HG03342 (cell line): ENCODE measurements around the gene SPI1.
"Not testable (repeated sequence)": the region's sequence is repeated elsewhere in the genome, so short reads cannot be mapped to it uniquely, and the experiment has no call there.

Experiments
- ATAC-seq: cut with Tn5 transposase; IDR thresholded peaks from one replicate; pipeline ENCODE4 v1.9.1; 2021; ENCODE audit warnings: mild to moderate bottlenecking, moderate library complexity; ENCODE audit not compliant: unreplicated experiment

SPI1 gene

DNA sequence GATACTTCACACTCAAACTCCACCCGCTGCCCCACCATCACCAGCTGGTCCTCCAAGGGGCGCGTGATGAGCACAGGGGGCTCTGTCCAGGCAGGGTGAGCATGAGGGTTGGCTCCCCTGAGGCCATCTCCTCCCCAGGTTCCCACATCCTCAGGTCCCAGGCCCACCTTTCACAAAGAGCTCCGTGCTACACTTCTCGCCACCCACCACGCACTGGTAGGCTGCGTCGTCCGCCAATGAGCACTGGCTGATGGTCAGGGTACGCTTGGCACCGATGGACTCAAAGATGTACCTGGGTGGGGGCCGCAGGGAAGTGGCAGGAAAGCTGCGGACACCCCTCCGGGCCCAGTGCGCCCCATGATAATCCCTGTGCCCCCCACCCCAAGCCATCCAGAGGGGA, 35.5 kb downstream of the SPI1 start:
- ATAC-seq: no peak

DNA sequence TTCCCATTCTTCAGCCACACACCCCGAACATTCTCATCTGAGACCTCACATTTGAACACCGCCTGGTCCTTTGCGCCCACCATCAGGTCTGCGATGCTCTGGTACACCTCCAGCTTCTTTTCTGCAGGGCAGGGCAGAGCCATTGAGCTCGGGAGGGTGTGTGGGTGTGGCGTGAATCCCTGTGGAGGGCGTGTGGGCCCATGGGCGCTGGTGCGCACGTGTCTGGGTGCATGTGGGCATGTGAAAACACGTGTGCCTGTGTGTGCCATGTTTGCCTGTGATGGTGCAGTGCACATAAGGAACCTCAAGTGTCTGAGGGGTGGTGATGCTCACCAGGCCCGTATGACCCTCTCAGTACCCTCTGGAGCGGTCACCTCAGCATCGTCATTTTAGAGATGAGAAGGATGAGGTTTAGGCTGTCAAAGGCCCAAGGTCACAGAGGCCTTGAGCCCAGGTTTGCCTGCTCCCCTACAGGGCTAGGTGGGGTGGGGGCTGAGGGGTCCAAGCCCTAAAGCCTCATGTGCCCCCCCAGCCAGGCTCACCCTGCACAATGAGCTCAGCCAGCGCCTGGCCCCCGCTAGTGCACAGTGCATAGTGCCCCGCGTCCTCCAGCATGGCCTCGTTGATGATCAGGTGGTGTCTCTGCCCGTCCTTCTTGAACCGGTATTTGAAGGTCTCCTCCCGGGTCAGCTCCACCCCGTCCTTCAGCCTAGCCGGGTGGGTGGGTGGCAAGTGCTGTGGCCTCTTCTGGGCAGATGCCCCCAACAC, 36.1 kb downstream of the SPI1 start:
- ATAC-seq: no peak

DNA sequence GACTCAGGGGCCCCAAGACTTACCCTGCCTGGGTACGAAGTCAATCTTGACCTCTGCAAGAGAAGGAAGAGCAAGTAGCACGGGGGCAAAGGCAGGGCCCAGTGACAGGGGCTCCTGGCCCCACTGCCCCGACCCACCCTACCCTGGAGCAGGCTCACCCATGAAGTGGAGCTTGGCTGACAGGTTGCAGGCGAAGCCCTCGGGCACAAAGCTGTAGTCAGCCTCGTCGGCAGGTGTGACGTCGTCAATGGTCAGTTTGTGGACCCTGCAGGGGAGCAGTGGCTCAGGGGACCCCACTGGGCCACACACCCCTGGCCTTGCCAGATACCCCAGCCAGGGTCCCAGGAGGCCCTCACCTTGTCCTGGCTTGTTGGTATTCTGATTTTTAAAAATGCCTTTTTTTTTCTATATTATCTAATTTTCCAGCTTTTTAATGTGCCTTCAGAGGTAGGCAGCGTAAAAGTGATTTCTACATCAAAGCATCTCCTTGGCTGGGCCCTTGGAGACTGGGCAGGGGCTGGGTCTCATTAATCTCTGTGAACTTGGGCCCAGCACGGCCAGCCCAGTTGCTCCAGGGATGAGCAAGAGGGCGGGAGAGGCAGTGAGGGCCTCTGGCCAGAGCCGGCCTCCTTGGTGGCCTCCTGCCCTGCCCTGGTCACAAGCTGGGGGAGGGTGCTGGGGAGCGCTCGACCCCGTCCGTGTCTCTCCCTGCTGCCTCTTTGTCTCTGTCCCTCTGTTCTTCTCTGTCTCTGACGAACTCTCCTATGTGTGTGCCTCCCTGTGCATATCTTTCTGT, 37.2 kb downstream of the SPI1 start:
- no peak for ATAC-seq

DNA sequence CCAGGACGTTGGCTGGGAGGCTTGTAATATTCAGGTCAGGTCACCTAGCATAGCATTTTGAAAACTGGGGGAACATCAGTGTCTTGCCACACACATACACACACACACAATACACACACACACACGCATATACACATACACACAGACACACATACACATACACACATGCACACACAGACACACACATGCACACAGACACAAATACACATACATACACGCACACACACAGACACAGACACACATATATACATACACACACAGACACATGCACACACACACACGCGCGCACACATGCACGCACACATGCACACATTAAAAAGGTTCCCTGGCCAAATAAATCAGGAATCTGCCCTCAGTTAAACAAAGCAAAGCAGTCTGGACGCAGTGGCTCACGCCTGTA, 38.3 kb downstream of the SPI1 start:
- ATAC-seq: no peak

DNA sequence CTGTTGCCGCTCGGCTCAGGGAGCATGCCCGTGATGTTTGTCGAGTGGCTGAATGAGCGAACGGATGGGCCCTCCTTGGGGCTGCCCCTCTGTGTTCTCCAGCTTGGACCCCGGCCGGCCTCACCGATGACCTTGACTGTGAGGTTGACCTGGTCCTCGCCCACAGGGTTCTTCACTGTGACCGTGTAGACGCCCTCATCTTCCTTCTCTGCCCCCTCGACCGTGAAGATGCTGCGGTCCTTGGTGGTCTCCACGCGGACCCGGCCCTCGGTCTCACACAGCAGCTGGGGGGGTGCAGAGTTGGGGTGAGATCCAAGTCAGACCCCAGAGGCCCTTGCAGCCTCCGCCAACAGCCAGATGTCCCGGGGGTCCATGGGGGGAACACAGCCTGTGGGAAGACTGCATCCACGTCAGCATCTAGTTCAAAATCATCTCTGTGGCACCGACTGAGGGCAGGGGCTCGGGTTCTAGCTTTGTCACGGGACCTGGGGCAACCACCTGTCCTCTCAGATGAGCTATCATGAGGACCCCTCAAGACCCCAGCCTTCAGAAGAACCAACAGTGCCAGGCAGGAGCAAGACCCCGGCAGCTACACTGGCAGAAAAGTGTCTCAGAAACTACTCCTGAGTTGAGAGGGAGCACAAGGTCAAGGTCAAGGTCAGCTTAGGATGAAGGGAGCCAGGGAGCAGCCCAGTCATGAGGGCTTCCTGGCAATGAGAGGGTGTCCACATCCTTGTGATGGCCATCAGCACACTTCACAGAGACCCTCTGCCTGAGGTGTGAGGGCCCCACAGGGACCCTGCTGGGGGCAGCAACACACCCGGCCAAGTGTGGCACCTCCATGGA, 39.7 kb downstream of the SPI1 start:
- no peak for ATAC-seq

DNA sequence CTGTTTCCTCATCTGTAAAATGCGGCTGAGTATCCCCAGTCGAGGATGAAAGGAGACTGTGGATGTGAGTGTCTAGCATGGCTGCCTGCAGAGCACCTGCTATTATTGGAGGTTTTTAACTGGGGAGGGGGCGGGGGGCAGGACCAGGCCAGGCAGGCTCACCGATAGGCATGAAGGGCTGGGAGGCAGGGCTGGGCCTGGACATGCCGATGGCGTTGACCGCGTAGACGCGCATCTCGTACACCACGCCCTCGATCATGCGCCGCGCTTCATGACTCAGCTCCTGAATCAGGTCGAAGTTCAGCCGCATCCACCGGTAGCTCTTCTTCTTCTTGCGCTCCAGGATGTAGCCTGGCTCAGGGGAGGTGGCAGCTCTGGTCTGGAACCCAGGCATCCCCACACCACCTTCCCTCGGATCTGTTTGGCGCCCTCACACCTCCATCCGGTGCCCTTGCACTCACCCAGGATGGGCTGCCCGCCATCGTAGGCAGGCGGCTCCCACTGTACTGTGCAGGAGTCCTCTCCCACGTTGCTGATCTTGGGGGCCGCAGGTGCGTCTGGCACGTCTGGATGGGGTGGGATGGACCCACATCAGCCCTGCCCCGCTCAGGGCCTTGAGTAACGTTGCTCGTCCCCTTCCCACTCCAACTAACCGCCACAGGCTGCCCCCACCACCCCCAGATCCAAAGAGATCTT, 41.0 kb downstream of the SPI1 start:
- ATAC-seq: no peak

GRCh38 chr11:47336595-47336994, 41.8 kb downstream of the SPI1 start:
- ATAC-seq: no peak

DNA sequence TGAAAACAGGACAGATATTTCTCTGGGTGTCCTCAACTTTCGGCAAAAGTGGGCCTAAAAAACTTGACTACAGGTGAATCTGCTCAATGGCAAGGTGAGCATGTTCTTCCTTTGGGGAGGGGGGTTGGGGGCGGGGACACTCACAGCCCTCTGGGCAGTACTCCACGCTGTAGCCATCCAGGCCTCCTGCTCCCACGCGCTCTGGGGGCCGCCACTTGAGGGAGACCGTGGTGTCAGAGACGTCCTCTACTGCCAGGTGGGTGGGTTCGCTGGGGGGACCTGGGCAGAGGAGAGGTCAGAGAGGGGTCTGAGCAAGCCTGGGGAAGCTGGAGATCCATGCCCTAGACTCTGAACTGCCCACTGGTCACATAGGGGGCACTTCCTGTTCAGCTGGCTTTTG, 42.6 kb downstream of the SPI1 start:
- ATAC-seq: no peak

GRCh38 chr11:47334699-47335411, 43.5 kb downstream of the SPI1 start:
- not testable (repeated sequence) for ATAC-seq

DNA sequence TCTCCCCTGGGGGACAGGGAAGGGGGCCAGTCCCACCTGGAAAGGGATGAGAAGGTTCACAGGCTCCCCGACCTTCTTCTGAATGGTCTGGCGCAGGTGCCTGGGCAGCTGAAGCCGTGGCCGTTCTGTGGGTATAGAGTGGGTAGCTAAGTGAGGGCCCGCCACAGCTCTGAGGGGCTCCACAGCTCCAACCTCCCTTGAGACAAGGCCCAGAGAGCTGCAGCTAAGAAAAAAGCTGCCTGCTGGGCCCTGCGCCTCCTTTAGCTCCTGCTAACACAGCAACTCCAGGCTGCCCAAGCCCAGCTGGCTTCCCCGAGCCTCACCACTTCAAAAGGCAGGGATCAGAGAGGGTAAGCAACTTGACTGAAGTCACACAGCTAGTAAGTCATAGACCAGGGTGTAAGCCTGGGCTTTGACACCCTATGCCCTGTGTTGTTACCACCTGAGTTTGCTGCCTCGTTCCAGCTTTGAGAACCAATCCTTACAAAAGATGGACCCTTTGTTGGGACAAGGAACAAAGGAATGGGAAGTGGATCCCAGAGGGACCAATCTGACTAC, 44.4 kb downstream of the SPI1 start:
- ATAC-seq: no peak

DNA sequence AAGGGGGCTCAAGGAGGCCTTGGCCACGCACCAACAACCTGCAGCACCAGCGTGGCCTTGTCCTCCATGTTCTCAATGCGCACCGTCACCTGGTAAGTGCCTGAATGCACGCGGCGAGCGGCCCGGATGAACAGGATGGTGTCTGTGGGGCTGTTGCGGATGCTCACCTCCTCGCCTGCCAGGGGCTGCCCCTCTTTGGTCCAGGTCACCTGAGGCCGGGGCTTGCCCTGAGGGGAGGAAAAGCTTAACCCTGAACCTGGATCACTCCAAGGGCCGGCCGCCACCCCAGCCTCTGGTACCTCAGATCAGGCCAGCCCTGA, 44.9 kb downstream of the SPI1 start:
- no peak for ATAC-seq

DNA sequence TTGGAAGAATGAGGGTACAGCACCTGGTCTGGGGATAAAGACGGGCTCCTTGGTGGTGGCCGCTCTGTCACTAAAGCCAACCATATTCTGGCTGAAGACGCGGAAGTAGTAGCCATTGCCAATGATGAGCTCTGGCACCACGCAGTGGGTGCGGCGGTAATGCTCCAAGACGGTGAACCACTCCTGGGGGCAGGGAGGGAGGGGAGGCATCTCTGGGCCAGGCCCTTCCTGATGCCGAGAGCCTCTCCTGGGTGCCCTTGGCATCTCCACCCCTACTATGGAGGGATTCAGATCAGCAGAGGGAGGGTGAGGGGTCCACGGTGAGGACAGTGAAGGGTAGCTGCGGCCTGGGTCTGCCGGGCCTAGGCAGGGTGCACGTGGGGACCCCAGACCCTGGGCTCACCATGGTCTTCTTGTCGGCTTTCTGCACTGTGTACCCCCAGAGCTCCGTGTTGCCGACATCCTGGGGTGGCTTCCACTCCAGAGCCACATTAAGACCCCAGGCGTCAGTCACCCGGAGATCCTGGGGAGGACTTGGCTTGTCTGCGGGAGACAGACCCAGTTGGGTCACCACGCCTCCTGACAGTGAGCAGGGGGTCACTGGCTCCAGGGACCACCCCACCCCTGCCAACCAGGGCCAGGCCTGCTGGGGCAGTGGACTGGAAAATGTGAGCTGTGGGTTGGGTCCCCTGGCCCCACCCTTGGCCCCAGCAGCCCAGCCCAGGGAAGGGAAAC, 45.4 kb downstream of the SPI1 start:
- ATAC-seq: no peak

DNA sequence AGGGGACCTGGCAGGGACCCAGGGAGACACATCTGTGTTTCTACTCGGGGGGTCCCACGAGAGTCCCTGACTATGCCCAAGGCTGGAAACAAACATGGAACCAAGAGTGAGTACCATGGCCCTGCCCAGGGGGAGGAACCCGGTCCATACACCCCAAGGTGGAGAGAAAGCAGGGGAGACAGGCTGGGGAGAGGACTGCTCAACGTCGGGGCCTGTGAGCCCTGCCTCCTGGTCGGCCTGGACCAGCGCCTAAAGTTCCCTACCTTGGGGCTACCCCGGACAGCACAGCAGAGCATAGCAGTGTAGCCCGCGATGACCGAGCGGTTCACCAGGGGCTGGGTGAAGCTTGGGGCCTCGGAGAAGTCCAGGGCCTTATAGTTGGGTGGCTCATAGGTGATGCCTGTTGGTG, 46.0 kb downstream of the SPI1 start:
- no peak for ATAC-seq

- no peak for ATAC-seq
Measured at GRCh38 chr11:47331454-47332302, 46.7 kb downstream of the SPI1 start.

- ATAC-seq: no peak
Measured at GRCh38 chr11:47329987-47330931, 48.1 kb downstream of the SPI1 start.

GRCh38 chr11:47329431-47329986, 48.8 kb downstream of the SPI1 start:
- ATAC-seq: no peak
